BE2C (cell line): ENCODE results near the gene SLC24A3.

Experiments
- DNase-seq: peaks from one replicate; pipeline ENCODE4 v3.0.0-alpha.2; 2020
- H3K27me3 ChIP-seq: fragments of 250-450 bp; sonication (Bioruptor Pico); 2 replicates; pipeline ENCODE4 v1.5.1; 2020; ENCODE audit warnings: mild to moderate bottlenecking
- H3K36me3 ChIP-seq: fragments of 250-450 bp; sonication (Bioruptor Pico); 2 replicates; pipeline ENCODE4 v1.5.1; 2020; ENCODE audit warnings: mild to moderate bottlenecking
- H3K4me1 ChIP-seq: fragments of 250-450 bp; sonication (Bioruptor Pico); 2 replicates; pipeline ENCODE4 v1.5.1; 2020
- H3K4me3 ChIP-seq: 2 replicates; pipeline ENCODE4 v1.5.1; 2011; ENCODE audit warnings: low read depth, low read length
- H3K9me3 ChIP-seq: fragments of 250-450 bp; sonication (Bioruptor Pico); 2 replicates; pipeline ENCODE4 v1.5.1; 2020
- TF ChIP-seq, protein P1 (sequence below): IDR thresholded peaks from 2 replicates; pipeline ENCODE4 v1.5.1; 2012; ENCODE audit warnings: mild to moderate bottlenecking, low read depth, low read length

Gene SLC24A3

DNA sequence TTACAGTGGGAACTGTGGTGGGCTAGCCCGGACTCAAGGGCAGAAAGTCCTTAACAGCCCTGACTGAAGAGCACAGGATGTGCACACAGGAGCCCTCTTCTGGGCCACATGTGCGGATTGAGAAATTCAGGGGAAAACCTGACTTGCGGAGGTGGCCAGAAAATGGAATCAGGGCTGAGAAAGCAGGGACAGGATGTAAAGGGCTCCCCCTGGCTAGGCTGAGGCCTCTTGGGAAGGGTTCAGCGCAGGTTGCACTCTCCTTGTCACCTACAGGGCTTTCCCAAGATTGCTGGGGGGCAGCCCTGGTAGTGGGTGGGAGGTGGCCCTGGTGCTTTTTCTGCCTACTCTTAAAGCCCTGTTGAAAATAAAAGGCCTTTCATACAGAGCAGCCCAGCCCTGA lies 251.2 kb downstream of the SLC24A3 start:
- no peak for DNase-seq
- TF ChIP-seq, protein P1, sequence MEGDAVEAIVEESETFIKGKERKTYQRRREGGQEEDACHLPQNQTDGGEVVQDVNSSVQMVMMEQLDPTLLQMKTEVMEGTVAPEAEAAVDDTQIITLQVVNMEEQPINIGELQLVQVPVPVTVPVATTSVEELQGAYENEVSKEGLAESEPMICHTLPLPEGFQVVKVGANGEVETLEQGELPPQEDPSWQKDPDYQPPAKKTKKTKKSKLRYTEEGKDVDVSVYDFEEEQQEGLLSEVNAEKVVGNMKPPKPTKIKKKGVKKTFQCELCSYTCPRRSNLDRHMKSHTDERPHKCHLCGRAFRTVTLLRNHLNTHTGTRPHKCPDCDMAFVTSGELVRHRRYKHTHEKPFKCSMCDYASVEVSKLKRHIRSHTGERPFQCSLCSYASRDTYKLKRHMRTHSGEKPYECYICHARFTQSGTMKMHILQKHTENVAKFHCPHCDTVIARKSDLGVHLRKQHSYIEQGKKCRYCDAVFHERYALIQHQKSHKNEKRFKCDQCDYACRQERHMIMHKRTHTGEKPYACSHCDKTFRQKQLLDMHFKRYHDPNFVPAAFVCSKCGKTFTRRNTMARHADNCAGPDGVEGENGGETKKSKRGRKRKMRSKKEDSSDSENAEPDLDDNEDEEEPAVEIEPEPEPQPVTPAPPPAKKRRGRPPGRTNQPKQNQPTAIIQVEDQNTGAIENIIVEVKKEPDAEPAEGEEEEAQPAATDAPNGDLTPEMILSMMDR, result no peak
- H3K36me3 ChIP-seq, result no peaks in the 10 kb centered on the region
- no peak overlapping the region for H3K4me3 ChIP-seq
- H3K4me1 ChIP-seq, result no peaks in the 10 kb centered on the region
- H3K9me3 ChIP-seq, result no peaks in the 10 kb centered on the region; the same call in 1 of the 2 replicates
- no peaks in the 10 kb centered on the region; the same call in 1 of the 2 replicates for H3K27me3 ChIP-seq

DNA sequence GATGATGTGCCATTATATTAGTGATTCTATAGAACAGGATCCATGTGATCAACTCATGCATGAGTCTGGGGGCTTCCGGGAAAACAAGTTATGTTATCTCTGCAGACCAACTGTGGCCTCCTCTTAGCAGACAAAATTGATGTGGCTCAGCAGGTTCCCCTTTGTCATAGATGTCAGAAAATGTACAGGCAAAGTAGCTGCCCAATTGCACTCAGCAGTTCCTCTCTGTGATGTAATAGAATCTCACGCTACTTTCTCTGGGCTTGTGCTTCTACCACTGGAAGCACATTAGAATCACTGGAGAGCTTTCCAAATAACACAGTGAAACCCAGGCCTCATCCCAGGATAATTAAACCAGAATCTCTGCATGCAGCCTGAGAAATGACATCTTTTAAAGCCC lies 253.1 kb downstream of the SLC24A3 start:
- Histone ChIP-seq H3K4me1 (no peaks in the 10 kb centered on the region), H3K27me3 (no peaks in the 10 kb centered on the region; the same call in 1 of the 2 replicates), H3K4me3 (no peak overlapping the region), H3K36me3 (no peaks in the 10 kb centered on the region), H3K9me3 (no peaks in the 10 kb centered on the region; the same call in 1 of the 2 replicates)
- TF ChIP-seq, protein P1, result no peak
- no peak for DNase-seq

DNA sequence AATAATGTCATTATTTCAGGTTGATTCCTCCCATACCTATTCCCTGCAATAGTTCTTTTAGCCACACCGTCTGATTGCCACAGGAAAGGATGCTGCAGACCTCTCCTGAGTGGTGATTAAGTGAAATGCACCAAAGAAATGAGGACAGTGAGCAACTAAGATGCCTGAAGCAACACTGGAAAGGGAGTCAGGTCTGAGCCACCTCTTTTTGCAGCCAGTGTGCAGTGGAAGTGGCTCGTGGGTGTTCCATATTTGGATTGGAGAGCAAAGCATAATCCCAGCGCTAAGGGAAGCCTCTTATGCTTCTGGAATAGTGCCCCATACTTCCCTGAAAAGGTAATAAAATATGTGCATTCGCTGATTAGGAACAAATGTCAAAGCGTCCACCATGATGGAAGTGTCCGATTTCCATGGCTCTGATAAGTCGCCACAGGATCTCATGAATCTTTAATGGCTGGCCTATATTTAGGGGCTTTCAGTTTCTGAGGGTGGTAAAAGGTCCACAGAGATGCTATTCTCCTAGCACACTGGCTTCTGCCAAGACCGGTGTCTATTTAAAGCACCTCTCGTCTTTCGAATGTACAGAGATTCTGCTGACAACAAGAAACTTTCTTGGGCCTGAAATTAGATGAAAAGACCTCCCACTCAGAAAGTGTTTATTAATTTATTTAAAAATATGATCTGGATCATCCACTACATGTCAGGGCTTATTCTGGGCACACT lies 253.9 kb downstream of the SLC24A3 start:
- Histone ChIP-seq H3K9me3 (no peaks in the 10 kb centered on the region; the same call in 1 of the 2 replicates), H3K36me3 (no peaks in the 10 kb centered on the region), H3K4me3 (no peak overlapping the region), H3K27me3 (no peaks in the 10 kb centered on the region; the same call in 1 of the 2 replicates), H3K4me1 (no peaks in the 10 kb centered on the region)
- DNase-seq, result no peak
- TF ChIP-seq, protein P1, result no peak

DNA sequence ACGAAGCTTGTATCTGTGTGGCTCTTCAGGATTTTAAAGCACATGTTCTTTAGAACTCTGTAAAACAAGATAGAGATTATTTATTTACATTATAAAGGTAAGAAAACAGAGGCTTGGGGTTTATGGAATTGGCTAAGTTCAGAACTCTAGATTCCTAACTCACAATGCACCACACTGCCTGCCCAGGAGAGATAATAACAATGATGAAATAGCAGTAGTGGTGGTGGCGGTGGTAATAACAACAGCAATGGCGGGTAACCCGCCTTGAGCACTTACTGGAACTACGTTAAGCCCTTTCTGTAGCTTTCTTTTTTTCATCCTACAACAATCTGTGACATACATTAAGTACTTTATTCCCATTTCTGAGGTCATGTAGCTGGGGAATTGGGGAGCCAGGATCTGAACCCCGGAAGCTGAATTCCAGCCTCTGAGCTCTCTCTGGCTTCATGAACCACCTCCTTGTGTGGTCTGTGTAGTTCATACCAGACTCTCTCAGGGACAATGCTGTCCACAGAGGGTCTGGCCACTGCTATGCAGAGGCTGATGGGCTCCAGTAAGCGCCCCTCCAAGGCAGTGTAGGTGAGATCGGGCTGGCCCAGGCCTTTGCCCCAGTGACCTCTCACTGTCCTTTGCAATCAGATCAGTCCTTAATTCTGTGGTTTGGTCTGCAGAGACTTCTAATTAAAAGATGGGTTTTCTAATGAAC lies 260.9 kb downstream of the SLC24A3 start:
- Histone ChIP-seq H3K4me3 (no peak overlapping the region), H3K9me3 (no peaks in the 10 kb centered on the region), H3K4me1 (no peaks in the 10 kb centered on the region), H3K27me3 (peaks cover 4% of the 10 kb centered on the region), H3K36me3 (no peaks in the 10 kb centered on the region)
- TF ChIP-seq, protein P1, result no peak
- no peak for DNase-seq

DNA sequence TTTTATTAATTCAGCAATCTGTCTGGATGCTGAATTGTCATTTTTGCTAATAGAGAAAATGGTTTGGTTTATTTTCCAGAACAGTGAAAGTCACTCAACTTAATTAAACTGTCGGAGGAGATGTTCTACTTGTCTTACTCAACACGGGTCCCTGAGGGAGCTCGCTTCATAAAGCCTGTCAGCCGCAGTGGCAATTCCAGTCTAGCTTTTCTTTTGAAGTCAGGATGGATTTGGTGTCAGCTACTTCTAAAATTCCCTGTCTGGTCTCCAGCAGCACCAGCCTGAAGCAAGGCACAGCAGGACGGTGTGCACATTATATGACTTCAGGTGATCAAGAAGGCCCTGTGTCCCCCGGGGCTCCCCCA lies 261.5 kb downstream of the SLC24A3 start:
- Histone ChIP-seq H3K9me3 (no peaks in the 10 kb centered on the region), H3K27me3 (peaks cover 4% of the 10 kb centered on the region), H3K4me1 (no peaks in the 10 kb centered on the region), H3K36me3 (no peaks in the 10 kb centered on the region), H3K4me3 (no peak overlapping the region)
- DNase-seq, result no peak
- TF ChIP-seq, protein P1, result no peak
